ENCODE measurements around the gene MAD1L1. TPM values are rescaled to one million over a fixed set of nuclear protein-coding genes. Genes with fewer than 3 reads are reported as not detected.
"Not testable (repeated sequence)": the region's sequence is repeated elsewhere in the genome, so short reads cannot be mapped to it uniquely, and the experiment has no call there.

The MAD1L1 gene
- total RNA-seq, 1 experiment from 2014 or later: 50.8 TPM

DNA sequence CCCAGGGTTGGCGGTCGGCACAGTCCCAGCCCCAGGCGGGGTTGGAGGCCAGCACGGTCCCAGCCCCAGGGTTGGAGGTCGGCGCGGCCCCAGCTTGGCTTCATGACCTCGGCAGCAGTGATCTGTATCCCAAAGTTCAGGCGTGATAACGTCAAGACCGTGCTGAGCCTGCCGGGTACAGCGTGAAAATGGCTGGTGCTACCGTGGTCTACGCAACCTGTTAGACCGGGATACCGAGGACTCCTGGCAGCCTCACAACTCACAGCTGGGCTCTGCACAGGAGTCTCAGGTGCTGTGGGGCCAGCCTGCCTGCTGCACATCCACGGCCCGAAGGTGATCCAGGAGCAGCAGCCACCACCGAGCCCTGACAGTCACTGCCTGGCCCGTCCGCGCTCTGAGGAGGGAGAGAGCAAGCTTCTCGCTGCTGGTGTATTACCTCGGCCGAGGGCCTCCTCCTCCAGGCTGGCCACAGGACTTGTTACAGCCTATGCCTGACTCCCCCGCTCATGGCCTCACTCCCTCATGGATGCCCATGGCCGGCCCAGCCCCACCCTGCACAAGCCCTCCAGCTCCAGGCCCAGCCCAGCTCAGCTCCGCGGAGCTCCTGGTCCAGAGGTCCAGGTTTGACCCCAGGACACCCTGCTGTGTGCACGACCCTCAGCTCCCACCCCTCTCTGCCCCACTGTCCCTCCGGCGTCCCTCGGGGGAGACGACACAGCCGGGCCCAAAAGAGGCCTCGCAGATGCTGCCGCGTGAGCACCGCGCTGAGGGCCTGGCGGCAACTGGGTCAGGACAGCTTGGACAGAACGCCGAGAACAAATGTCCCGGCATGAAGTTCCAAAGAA lies 406.6 kb downstream of the MAD1L1 start:
- H3K4me1 ChIP-seq (replicated peaks; ENCODE audit: insufficient read depth): no peaks in the 10 kb centered on the region
- H3K9me2 ChIP-seq (ENCODE audit: insufficient read depth): no peaks in the 10 kb centered on the region
- no peak for DNase-seq
- no peaks in the 10 kb centered on the region for H3F3A ChIP-seq (ENCODE audit: insufficient read depth, low read depth)
- intact Hi-C loops (cut with micrococcal nuclease; ENCODE audit: unreplicated experiment): no loop called here
- H3K79me2 ChIP-seq (ENCODE audit: low read depth): no peaks in the 10 kb centered on the region
- no peaks in the 10 kb centered on the region for H3K27me3 ChIP-seq (ENCODE audit: insufficient read depth, low read depth)
- no TSS peak for BruUV-seq (replicated peaks)
- H3K36me3 ChIP-seq (ENCODE audit: low read depth): no peaks in the 10 kb centered on the region
- H3K9me3 ChIP-seq (ENCODE audit: insufficient read depth, low read depth): no peaks in the 10 kb centered on the region
- no peak overlapping the region for H3K4me3 ChIP-seq
- no peak overlapping the region for H2AFZ ChIP-seq
- CTCF ChIA-PET: no interaction called here
- POLR2A ChIA-PET (ENCODE audit: unreplicated experiment): no interaction called here
- H3K4me2 ChIP-seq: no peak overlapping the region
- 0 out of 2 replicates have a peak, but pooled peaks cover 5% of the 10 kb centered on the region for H4K20me1 ChIP-seq (ENCODE audit: insufficient read depth)
- H3K27ac ChIP-seq: no peak overlapping the region
- TF ChIP-seq EZH2 (IDR thresholded peaks at IDR 0.05; ENCODE audit: low read depth): no peak
- TF ChIP-seq, protein P1, sequence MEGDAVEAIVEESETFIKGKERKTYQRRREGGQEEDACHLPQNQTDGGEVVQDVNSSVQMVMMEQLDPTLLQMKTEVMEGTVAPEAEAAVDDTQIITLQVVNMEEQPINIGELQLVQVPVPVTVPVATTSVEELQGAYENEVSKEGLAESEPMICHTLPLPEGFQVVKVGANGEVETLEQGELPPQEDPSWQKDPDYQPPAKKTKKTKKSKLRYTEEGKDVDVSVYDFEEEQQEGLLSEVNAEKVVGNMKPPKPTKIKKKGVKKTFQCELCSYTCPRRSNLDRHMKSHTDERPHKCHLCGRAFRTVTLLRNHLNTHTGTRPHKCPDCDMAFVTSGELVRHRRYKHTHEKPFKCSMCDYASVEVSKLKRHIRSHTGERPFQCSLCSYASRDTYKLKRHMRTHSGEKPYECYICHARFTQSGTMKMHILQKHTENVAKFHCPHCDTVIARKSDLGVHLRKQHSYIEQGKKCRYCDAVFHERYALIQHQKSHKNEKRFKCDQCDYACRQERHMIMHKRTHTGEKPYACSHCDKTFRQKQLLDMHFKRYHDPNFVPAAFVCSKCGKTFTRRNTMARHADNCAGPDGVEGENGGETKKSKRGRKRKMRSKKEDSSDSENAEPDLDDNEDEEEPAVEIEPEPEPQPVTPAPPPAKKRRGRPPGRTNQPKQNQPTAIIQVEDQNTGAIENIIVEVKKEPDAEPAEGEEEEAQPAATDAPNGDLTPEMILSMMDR (conservative IDR thresholded peaks at IDR 0.05): no peak

DNA sequence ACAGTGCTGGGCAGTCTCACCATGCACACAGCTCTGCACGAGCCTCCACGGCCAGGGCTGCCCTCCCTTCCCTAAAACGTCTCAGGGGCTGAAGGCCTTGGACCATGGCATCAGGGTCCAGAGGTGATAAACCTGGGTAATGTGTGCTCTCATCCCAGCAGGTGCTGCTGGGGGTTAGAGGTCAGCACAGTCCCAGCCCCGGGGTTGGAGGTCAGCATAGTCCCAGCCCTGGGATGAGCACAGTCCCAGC lies 407.2 kb downstream of the MAD1L1 start:
- H3K79me2 ChIP-seq (ENCODE audit: low read depth); H3K27me3 ChIP-seq (ENCODE audit: insufficient read depth, low read depth); CTCF ChIA-PET; H3K4me3 ChIP-seq; H3F3A ChIP-seq (ENCODE audit: insufficient read depth, low read depth); H2AFZ ChIP-seq; H4K20me1 ChIP-seq (ENCODE audit: insufficient read depth); POLR2A ChIA-PET (ENCODE audit: unreplicated experiment); intact Hi-C loops (cut with micrococcal nuclease; ENCODE audit: unreplicated experiment); H3K36me3 ChIP-seq (ENCODE audit: low read depth); H3K4me1 ChIP-seq (replicated peaks; ENCODE audit: insufficient read depth); H3K9me3 ChIP-seq (ENCODE audit: insufficient read depth, low read depth); H3K27ac ChIP-seq; DNase-seq; BruUV-seq (replicated peaks); H3K4me2 ChIP-seq; H3K9me2 ChIP-seq (ENCODE audit: insufficient read depth): not testable (repeated sequence)

DNA sequence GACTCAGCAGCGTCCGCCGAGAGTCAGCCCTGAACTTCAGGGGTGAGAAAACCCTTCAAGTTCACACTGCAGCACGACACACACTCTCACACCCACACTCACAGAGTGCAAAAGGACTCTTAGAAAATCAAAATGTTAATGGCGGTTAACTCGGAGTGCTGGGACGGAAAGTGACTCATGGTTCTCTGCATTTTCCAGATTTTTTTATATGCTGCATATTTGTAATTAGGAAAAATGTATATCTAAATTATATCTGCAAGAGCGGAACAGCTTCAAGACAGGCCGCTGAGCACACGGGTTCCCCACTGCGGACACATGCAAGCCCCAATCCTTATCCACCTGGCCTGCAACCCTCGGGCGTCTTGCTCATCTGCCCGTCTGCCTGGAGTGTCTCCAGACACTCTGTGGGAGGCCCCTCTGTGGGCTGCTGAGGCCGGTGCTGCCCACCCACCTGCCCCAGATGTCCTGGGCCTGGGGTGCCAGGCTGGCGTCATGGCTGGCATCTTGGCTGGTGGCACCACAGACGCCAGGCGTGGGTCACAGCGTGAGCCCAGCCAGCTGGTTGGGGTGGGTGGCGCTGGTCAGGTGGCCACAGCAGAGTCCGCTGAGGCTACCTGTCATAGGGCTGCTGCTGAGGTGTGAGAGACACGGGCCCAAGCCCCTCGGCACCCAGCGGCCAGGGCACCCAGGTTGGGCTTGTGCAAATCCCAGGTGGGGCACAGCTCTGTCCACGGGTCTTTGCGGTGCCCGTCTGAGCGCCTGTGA lies 407.7 kb downstream of the MAD1L1 start:
- H3K4me2 ChIP-seq; H3K27ac ChIP-seq; H3K36me3 ChIP-seq (ENCODE audit: low read depth); H3F3A ChIP-seq (ENCODE audit: insufficient read depth, low read depth); CTCF ChIA-PET; H3K4me1 ChIP-seq (replicated peaks; ENCODE audit: insufficient read depth); H3K4me3 ChIP-seq; H3K79me2 ChIP-seq (ENCODE audit: low read depth); POLR2A ChIA-PET (ENCODE audit: unreplicated experiment); BruUV-seq (replicated peaks); H3K9me3 ChIP-seq (ENCODE audit: insufficient read depth, low read depth); H3K9me2 ChIP-seq (ENCODE audit: insufficient read depth); H4K20me1 ChIP-seq (ENCODE audit: insufficient read depth); intact Hi-C loops (cut with micrococcal nuclease; ENCODE audit: unreplicated experiment); H2AFZ ChIP-seq; H3K27me3 ChIP-seq (ENCODE audit: insufficient read depth, low read depth): not testable (repeated sequence)
- DNase-seq: peak in 1 of 2 experiments; percentile 2

DNA sequence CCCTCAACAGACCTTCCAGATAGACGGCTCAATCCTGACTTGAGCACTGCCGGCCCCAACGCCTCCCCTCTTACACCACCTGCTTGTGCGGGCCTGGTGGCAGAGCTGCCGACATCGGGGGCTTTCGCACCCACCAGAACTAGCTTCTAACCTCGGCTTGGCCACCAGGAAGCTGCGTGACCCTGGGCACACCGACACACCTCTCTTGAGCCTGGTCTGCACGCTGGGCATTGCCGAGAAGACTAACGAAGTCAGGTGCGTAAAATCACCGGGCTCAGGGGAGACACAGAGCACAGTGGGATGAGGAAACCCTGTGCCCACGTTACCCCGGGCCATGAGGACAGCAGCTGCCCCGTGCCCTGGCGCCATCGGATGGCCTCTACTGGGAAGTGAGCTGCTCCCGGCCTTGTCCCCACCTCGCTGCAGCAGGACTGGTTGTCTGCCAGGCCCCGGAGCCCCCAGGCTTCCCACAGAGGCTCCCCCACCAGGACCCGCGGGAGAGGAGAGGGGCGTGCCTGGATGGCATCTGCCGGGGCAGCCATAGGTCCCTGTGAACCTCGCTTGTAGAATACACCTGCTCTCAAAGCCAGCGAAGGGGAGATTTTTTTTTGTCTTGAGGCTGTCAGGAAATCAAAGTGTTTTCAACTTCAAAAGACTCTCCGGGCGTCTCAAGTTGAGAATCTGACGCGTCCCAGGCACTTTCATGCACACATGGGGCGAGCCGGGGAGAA lies 408.4 kb downstream of the MAD1L1 start:
- H2AFZ ChIP-seq; H3K36me3 ChIP-seq (ENCODE audit: low read depth); H3K27ac ChIP-seq; POLR2A ChIA-PET (ENCODE audit: unreplicated experiment); H3K27me3 ChIP-seq (ENCODE audit: insufficient read depth, low read depth); H4K20me1 ChIP-seq (ENCODE audit: insufficient read depth); H3K9me2 ChIP-seq (ENCODE audit: insufficient read depth); H3K4me2 ChIP-seq; H3K4me3 ChIP-seq; intact Hi-C loops (cut with micrococcal nuclease; ENCODE audit: unreplicated experiment); H3K4me1 ChIP-seq (replicated peaks; ENCODE audit: insufficient read depth); H3F3A ChIP-seq (ENCODE audit: insufficient read depth, low read depth); H3K79me2 ChIP-seq (ENCODE audit: low read depth); H3K9me3 ChIP-seq (ENCODE audit: insufficient read depth, low read depth); CTCF ChIA-PET; BruUV-seq (replicated peaks): not testable (repeated sequence)
- peak in 1 of 2 experiments; percentile 19 for DNase-seq

Data from PC-9 (cell line).